Measurements from ENCODE around the gene CEACAM5.

- TF ChIP-seq CTCF (IDR thresholded peaks at IDR 0.05) (no peak), POLR2AphosphoS5 (IDR thresholded peaks at IDR 0.05) (no peak)
These were observed 12.7 kb upstream of the CEACAM5 start for GRCh38 chr19:41695745-41696144.
